A549 (cell line): ENCODE measurements around the gene CDC42SE2. TPM values are rescaled to one million over a fixed set of nuclear protein-coding genes. Genes with fewer than 3 reads are reported as not detected.

Experiments used
- ATAC-seq, 2 experiments: fragments of 200-7000 bp in 1 of 2; fragments of >200 bp in 1 of 2; cut with Nextera tagmentation in 1 of 2; cut with Tn5 transposase in 1 of 2; 3 replicates each; pipeline versions ENCODE4 v1.8.0 to v1.9.1; 2018 to 2020; ENCODE audit warnings: mild to moderate bottlenecking in 1 of 2, moderate library complexity in 1 of 2
- CTCF ChIA-PET: fragments of 300-600 bp; sonication (Branson Sonifier 250); formaldehyde crosslinking; extraction: SDS; loops from one replicate; lab custom pipeline; 2021; ENCODE audit warnings: antibody characterized with exemption, inconsistent platforms; lab: Yijun Ruan, JAX
- POLR2A ChIA-PET: fragments of 350-600 bp; formaldehyde crosslinking; extraction: SDS; loops from one replicate; lab custom pipeline; 2021; ENCODE audit warnings: antibody characterized with exemption, inconsistent platforms; lab: Yijun Ruan, JAX
- DNase-seq, 2 experiments: peaks; one replicate each; pipeline versions ENCODE4 v3.0.0 to v3.0.0-alpha.2; 2011 to 2016; ENCODE audit warnings: low read depth in 1 of 2, low spot score in 1 of 2
- FAIRE-seq: peaks from 2 replicates; lab custom pipeline; 2011; peaks lifted over from hg19 to GRCh38; lab: Jason Lieb, UNC
- H3K27ac ChIP-seq, 2 experiments: fragments of >200 bp; sonication (Bioruptor Twin); formaldehyde crosslinking; 3 replicates each; pipeline ENCODE4 v1.5.1; 2016 to 2017
- H3K4me1 ChIP-seq: fragments of >200 bp; sonication (Bioruptor Twin); formaldehyde crosslinking; 3 replicates; pipeline ENCODE4 v1.6.1; 2016
- H3K4me2 ChIP-seq: fragments of >200 bp; sonication (Bioruptor Twin); formaldehyde crosslinking; 3 replicates; pipeline ENCODE4 v1.6.1; 2016
- H3K4me3 ChIP-seq: fragments of >200 bp; sonication (Bioruptor Twin); formaldehyde crosslinking; 3 replicates; pipeline ENCODE4 v1.5.1; 2016
- H3K9me3 ChIP-seq: fragments of >200 bp; sonication (Bioruptor Twin); formaldehyde crosslinking; 3 replicates; pipeline ENCODE4 v1.6.1; 2016
- CBX2 ChIP-seq: fragments of 200-600 bp; sonication (generic); IDR thresholded peaks from 2 replicates; pipeline ENCODE4 v1.6.1; 2016; ENCODE audit warnings: low read depth, mild to moderate bottlenecking, borderline replicate concordance
- CBX8 ChIP-seq: fragments of 200-600 bp; sonication (generic); IDR thresholded peaks from 2 replicates; pipeline ENCODE4 v1.6.1; 2016
- CEBPB ChIP-seq, 2 experiments: fragments of >200 bp in 1 of 2; sonication (Bioruptor Twin) in 1 of 2; formaldehyde crosslinking in 1 of 2; IDR thresholded peaks; 2 replicates each; pipeline ENCODE4 v1.6.1; 2012 to 2016
- FOSB ChIP-seq: fragments of 250-450 bp; sonication (Bioruptor Pico); IDR thresholded peaks from 2 replicates; pipeline ENCODE4 v1.5.0; 2020; ENCODE audit warnings: mild to moderate bottlenecking, moderate library complexity
- GATA3 ChIP-seq: IDR thresholded peaks from 2 replicates; pipeline ENCODE4 v1.6.1; 2012; ENCODE audit warnings: borderline replicate concordance
- HEYL ChIP-seq: fragments of 250-450 bp; sonication (Bioruptor Pico); IDR thresholded peaks from 2 replicates; pipeline ENCODE4 v1.8.0; 2021; ENCODE audit warnings: mild to moderate bottlenecking, moderate library complexity
- HOXB13 ChIP-seq: fragments of 250-450 bp; sonication (Bioruptor Pico); IDR thresholded peaks from 2 replicates; pipeline ENCODE4 v1.5.0; 2020; ENCODE audit warnings: low read depth, mild to moderate bottlenecking, moderate library complexity
- HOXB5 ChIP-seq: fragments of 250-450 bp; sonication (Bioruptor Pico); IDR thresholded peaks from 2 replicates; pipeline ENCODE4 v1.5.0; 2020; ENCODE audit warnings: mild to moderate bottlenecking, moderate library complexity
- MYC ChIP-seq: IDR thresholded peaks from 2 replicates; pipeline ENCODE4 v1.6.1; 2012; ENCODE audit warnings: mild to moderate bottlenecking, inconsistent platforms, low read length, improper control_type of control experiment, borderline replicate concordance
- NFE2L2 ChIP-seq: fragments of 150-350 bp; conservative IDR thresholded peaks from 2 replicates; pipeline ENCODE4 v1.6.1; 2014; ENCODE audit warnings: low read length
- NR3C1 ChIP-seq: fragments of >200 bp; sonication (Bioruptor Twin); formaldehyde crosslinking; IDR thresholded peaks from 3 replicates; pipeline ENCODE4 v1.6.1; 2017
- POLR2A ChIP-seq: IDR thresholded peaks from 2 replicates; pipeline ENCODE4 v1.6.1; 2012; ENCODE audit warnings: mild to moderate bottlenecking, low read length
- POLR2AphosphoS2 ChIP-seq: conservative IDR thresholded peaks from 2 replicates; pipeline ENCODE4 v1.6.1; 2012; ENCODE audit warnings: low read length, improper control_type of control experiment, inconsistent platforms
- RCOR1 ChIP-seq: fragments of 150-350 bp; IDR thresholded peaks from 2 replicates; pipeline ENCODE4 v1.6.1; 2014; ENCODE audit warnings: antibody characterized with exemption, low read length, low read depth
- ZNF302 ChIP-seq: fragments of 250-450 bp; sonication (Bioruptor Pico); IDR thresholded peaks from 2 replicates; pipeline ENCODE4 v1.9.0; 2021; ENCODE audit warnings: inconsistent platforms, mild to moderate bottlenecking, moderate library complexity
- WGBS: methylation state at CpG from one replicate; pipeline ENCODE4 v1.1.6; 2017; ENCODE audit errors: missing lambda C conversion rate; 5-methylcytosine and 5-hydroxymethylcytosine counted together
- polyA plus RNA-seq, 4 experiments: library from polyadenylated mRNA; depleted of rRNA in 3 of 4; stranded (reverse); fragments of >200 nt; fragmentation: RNase III in 1 of 4; extraction: RNeasy Plus Mini Kit Qiagen cat#74134 plus additional on column Dnase treatment in 1 of 4; gene quantifications; 2 replicates in 3 of 4; 3 replicates in 1 of 4; pipeline ENCODE4 v1.2.3, GENCODE V29; 2011 to 2017
- TF ChIP-seq, protein P1 (sequence below): fragments of >200 bp; sonication (Bioruptor Twin); formaldehyde crosslinking; IDR thresholded peaks from 2 replicates; pipeline ENCODE4 v1.6.1; 2016
- TF ChIP-seq, protein P2 (sequence below): IDR thresholded peaks from 2 replicates; pipeline ENCODE4 v1.6.1; 2012; ENCODE audit warnings: low read depth, borderline replicate concordance
- TF ChIP-seq, protein P3 (sequence below): fragments of 200-600 bp; sonication (generic); IDR thresholded peaks from 2 replicates; pipeline ENCODE4 v1.6.1; 2016; ENCODE audit warnings: antibody characterized with exemption, mild to moderate bottlenecking, moderate library complexity
- TF ChIP-seq, protein P4 (sequence below): fragments of 250-450 bp; sonication (Bioruptor Pico); IDR thresholded peaks from 2 replicates; pipeline ENCODE4 v1.5.0; 2020; ENCODE audit warnings: low read depth, mild to moderate bottlenecking, moderate library complexity
- TF ChIP-seq, protein P5 (sequence below): fragments of 450-650 bp; IDR thresholded peaks from 2 replicates; pipeline ENCODE4 v1.6.1; 2014; ENCODE audit warnings: antibody characterized with exemption
- TF ChIP-seq, protein P6 (sequence below): fragments of 150-350 bp; IDR thresholded peaks from 2 replicates; pipeline ENCODE4 v1.6.1; 2014; ENCODE audit warnings: low read depth, mild to moderate bottlenecking, low read length

CDC42SE2 gene
- polyA plus RNA-seq, 2 of the 4 experiments (the other 2 are of a cell fraction), result 25.8 to 66.4 TPM

DNA sequence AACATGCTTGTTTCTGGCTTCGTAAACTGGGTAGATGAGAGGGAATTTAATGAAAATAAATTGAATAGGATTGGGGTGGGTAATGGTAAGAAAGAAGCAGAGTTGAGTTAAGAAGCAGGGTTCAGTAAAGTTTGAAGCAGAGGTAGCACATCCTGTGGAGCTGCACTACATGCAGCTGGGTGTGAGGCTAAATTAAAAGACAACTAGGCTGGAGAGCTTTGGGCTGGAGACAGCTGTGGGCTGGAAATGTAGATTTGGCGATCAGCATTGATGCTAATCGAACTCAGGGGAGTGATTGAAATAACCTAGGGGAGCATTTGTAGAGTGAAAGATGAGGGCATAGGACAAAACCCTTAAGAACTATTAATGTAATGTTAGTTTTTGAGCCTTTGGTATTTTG, 35.6 kb downstream of the CDC42SE2 start:
- no peak overlapping the region; a peak in 1 of 6 replicates for H3K27ac ChIP-seq
- 90% methylated on average over 3 of the region's 3 CpGs for WGBS
- peaks cover 25% of the 10 kb centered on the region for H3K4me1 ChIP-seq
- H3K9me3 ChIP-seq, result no peaks in the 10 kb centered on the region
- FAIRE-seq, result no peak
- POLR2A ChIA-PET, result no interaction called here
- CTCF ChIA-PET, result no interaction called here
- H3K4me2 ChIP-seq, result no peak overlapping the region
- ATAC-seq, result no peak
- H3K4me3 ChIP-seq, result no peak overlapping the region
- DNase-seq, result no peak
- TF ChIP-seq MYC (no peak), HOXB13 (CRISPR knock-in tag) (no peak), CBX2 (no peak)

DNA sequence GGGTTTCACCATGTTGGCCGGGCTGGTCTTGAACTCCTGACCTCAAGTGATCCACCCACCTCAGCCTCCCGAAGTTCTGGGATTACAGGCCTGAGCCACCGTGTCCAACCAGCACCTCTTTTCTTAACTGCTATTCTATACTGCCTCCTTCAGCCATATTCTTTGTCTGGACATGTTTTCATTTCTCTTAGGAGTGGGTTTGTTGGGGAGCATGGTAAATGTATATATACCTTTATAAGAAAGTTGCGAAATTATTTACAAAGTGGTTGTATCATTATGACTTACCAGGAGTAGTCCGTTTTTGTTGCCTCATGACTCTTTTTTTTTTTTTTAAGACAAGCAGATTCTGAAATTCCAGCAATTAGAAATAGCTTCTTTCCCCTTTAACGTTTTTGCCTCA, 38.7 kb downstream of the CDC42SE2 start:
- H3K4me1 ChIP-seq, result peaks cover 42% of the 10 kb centered on the region
- DNase-seq, result no peak
- CTCF ChIA-PET, result interaction anchor here (0.7 to 2.0 kb wide), 3 partner anchors 10 to 120 kb away, joined by 3 to 5 read pairs (median 3); no protein-coding TSS in a partner anchor
- no peak overlapping the region for H3K4me3 ChIP-seq
- no peaks in the 10 kb centered on the region for H3K9me3 ChIP-seq
- H3K27ac ChIP-seq, result peak overlapping the region; percentile 70 to 72; a peak in 5 of 6 replicates
- TF ChIP-seq CEBPB (IDR thresholded peaks at IDR 0.05) (peak; percentile 48 to 79; a peak in 2 of 4 replicates), FOSB (CRISPR knock-in tag) (no peak)
- peak; percentile 32 for FAIRE-seq
- peak in 1 of 2 experiments; percentile 64; a peak in 3 of 6 replicates for ATAC-seq
- POLR2A ChIA-PET, result interaction anchor here (0.6 kb wide), 1 partner anchor 503 kb away, joined by 3 read pairs; no protein-coding TSS in a partner anchor
- WGBS, result 40% methylated on average over 6 of the region's 6 CpGs
- H3K4me2 ChIP-seq, result peak overlapping the region; percentile 57

DNA sequence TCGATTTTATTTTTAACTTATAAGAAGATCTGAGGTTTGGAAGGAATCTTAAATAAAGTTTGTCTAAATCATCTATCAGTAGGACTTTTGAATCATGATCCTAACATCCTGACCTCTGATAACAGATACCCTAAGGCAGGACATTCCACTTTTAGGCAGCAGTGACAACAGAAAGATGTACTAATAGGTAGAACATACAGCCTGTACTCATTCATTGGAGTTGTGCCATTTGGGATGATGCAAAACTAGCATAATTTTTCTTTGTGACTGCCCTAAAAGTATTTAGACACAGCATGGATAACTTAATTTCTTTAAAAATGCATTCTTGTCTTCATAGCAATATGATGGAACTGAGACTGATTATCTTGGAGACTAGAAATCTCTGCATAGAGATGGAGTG, 39.7 kb downstream of the CDC42SE2 start:
- FAIRE-seq, result no peak
- Histone ChIP-seq H3K4me1 (peaks cover 42% of the 10 kb centered on the region), H3K4me3 (no peak overlapping the region), H3K4me2 (peak overlapping the region; percentile 57), H3K9me3 (no peaks in the 10 kb centered on the region)
- peak; percentile 56 to 71; a peak in 4 of 6 replicates for ATAC-seq
- ChIA-PET POLR2A (no interaction called here), CTCF (interaction anchor here (1.1 to 2.0 kb wide), 2 partner anchors 11 to 16 kb away, joined by 3 to 5 read pairs; no protein-coding TSS in a partner anchor)
- TF ChIP-seq CEBPB (IDR thresholded peaks at IDR 0.05), result peak in 1 of 2 experiments; percentile 17; a peak in 1 of 4 replicates
- TF ChIP-seq, protein P1, sequence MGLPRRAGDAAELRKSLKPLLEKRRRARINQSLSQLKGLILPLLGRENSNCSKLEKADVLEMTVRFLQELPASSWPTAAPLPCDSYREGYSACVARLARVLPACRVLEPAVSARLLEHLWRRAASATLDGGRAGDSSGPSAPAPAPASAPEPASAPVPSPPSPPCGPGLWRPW, result no peak
- TF ChIP-seq, protein P2, sequence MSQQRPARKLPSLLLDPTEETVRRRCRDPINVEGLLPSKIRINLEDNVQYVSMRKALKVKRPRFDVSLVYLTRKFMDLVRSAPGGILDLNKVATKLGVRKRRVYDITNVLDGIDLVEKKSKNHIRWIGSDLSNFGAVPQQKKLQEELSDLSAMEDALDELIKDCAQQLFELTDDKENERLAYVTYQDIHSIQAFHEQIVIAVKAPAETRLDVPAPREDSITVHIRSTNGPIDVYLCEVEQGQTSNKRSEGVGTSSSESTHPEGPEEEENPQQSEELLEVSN, result no peak
- TF ChIP-seq, all 56 proteins: peak for 1
- 17% methylated on average over 1 of the region's 1 CpG for WGBS
- H3K27ac ChIP-seq, result peak overlapping the region; percentile 72 to 74
- no peak for DNase-seq

DNA sequence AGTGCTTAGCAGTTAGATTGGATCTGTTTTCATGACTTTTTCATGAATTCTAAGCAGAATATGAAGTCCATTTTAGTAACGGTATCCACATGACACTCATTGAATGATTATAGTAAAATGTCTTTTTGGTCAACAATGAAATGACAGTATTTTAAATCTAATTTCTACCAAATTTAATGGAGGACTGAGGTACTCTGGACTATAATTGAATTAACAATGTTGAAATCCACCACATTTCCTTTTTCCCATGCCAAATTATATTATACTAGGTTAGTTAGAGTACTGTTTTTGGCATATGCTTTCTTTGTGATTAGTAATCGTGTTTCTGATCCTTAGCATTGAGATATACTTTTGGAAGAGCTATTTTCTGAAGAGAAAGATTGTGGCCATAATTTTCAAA, 40.6 kb downstream of the CDC42SE2 start:
- POLR2A ChIA-PET, result no interaction called here
- WGBS, result 94% methylated on average over 2 of the region's 2 CpGs
- TF ChIP-seq NFE2L2, result no peak
- TF ChIP-seq, protein P3, sequence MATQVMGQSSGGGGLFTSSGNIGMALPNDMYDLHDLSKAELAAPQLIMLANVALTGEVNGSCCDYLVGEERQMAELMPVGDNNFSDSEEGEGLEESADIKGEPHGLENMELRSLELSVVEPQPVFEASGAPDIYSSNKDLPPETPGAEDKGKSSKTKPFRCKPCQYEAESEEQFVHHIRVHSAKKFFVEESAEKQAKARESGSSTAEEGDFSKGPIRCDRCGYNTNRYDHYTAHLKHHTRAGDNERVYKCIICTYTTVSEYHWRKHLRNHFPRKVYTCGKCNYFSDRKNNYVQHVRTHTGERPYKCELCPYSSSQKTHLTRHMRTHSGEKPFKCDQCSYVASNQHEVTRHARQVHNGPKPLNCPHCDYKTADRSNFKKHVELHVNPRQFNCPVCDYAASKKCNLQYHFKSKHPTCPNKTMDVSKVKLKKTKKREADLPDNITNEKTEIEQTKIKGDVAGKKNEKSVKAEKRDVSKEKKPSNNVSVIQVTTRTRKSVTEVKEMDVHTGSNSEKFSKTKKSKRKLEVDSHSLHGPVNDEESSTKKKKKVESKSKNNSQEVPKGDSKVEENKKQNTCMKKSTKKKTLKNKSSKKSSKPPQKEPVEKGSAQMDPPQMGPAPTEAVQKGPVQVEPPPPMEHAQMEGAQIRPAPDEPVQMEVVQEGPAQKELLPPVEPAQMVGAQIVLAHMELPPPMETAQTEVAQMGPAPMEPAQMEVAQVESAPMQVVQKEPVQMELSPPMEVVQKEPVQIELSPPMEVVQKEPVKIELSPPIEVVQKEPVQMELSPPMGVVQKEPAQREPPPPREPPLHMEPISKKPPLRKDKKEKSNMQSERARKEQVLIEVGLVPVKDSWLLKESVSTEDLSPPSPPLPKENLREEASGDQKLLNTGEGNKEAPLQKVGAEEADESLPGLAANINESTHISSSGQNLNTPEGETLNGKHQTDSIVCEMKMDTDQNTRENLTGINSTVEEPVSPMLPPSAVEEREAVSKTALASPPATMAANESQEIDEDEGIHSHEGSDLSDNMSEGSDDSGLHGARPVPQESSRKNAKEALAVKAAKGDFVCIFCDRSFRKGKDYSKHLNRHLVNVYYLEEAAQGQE, result no peak
- TF ChIP-seq, protein P4, sequence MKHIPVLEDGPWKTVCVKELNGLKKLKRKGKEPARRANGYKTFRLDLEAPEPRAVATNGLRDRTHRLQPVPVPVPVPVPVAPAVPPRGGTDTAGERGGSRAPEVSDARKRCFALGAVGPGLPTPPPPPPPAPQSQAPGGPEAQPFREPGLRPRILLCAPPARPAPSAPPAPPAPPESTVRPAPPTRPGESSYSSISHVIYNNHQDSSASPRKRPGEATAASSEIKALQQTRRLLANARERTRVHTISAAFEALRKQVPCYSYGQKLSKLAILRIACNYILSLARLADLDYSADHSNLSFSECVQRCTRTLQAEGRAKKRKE, result no peak
- TF ChIP-seq, protein P2, result no peak
- TF ChIP-seq HOXB5 (CRISPR knock-in tag), result no peak
- TF ChIP-seq HEYL, result no peak
- TF ChIP-seq FOSB (CRISPR knock-in tag), result no peak
- TF ChIP-seq, protein P5, sequence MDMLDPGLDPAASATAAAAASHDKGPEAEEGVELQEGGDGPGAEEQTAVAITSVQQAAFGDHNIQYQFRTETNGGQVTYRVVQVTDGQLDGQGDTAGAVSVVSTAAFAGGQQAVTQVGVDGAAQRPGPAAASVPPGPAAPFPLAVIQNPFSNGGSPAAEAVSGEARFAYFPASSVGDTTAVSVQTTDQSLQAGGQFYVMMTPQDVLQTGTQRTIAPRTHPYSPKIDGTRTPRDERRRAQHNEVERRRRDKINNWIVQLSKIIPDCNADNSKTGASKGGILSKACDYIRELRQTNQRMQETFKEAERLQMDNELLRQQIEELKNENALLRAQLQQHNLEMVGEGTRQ, result no peak
- no peak for TF ChIP-seq NR3C1
- TF ChIP-seq CBX8, result no peak
- TF ChIP-seq ZNF302 (CRISPR knock-in tag), result no peak
- no peak for TF ChIP-seq POLR2A
- TF ChIP-seq RCOR1, result no peak
- TF ChIP-seq, protein P6, sequence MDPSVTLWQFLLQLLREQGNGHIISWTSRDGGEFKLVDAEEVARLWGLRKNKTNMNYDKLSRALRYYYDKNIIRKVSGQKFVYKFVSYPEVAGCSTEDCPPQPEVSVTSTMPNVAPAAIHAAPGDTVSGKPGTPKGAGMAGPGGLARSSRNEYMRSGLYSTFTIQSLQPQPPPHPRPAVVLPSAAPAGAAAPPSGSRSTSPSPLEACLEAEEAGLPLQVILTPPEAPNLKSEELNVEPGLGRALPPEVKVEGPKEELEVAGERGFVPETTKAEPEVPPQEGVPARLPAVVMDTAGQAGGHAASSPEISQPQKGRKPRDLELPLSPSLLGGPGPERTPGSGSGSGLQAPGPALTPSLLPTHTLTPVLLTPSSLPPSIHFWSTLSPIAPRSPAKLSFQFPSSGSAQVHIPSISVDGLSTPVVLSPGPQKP, result no peak
- TF ChIP-seq GATA3, result no peak
- no peak for TF ChIP-seq POLR2AphosphoS2

More for the DNA sequence above, 40.6 kb downstream of the CDC42SE2 start:
- peak overlapping the region; percentile 72 to 74; a peak in 3 of 6 replicates for H3K27ac ChIP-seq
- DNase-seq (no peak), FAIRE-seq (no peak), ATAC-seq (no peak)
- peak overlapping the region; percentile 57; the same call in 2 of the 3 replicates for H3K4me2 ChIP-seq
- H3K4me1 ChIP-seq, result peaks cover 42% of the 10 kb centered on the region
- CTCF ChIA-PET, result no interaction called here
- no peak overlapping the region for H3K4me3 ChIP-seq
- no peaks in the 10 kb centered on the region for H3K9me3 ChIP-seq
